NCI-H1930 (cell line): Measurements from ENCODE around the gene PTGFR.

Source experiments
- DNase-seq, 2 experiments: peaks; one replicate each; lab custom pipeline; 2025; lab: John Stamatoyannopoulos, UW

The PTGFR gene, protein sequence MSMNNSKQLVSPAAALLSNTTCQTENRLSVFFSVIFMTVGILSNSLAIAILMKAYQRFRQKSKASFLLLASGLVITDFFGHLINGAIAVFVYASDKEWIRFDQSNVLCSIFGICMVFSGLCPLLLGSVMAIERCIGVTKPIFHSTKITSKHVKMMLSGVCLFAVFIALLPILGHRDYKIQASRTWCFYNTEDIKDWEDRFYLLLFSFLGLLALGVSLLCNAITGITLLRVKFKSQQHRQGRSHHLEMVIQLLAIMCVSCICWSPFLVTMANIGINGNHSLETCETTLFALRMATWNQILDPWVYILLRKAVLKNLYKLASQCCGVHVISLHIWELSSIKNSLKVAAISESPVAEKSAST

DNA sequence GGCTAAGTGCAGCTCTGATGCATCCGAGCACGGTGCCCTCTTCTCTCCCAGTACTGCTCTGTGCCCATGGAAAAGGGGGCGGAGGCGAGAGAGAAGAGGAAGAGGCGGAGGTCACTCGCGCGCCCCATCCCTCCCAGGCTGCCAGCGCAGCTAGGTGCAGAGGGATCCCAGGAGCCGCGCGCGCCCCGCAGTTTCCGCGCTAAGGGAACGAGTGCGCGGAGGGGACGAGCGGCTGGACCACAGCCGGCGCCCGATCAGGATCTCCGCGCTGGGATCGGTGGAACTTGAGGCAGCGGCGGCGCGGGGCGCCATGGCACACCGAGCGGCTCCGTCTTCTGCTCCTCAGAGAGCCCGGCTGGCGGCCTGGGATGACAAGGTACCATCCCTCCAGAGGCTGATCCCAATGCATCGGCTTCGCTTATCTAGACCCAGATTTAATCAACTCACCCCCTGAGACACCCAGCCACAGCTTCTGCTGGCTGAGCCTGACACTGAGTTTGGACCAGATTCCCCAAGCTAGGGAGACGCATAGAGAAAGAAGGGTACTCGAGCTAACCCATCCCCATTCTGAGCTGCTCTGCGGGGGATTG is at the start of gene PTGFR:
Gene PTGFR (plus strand): TSS at position 114 of the 590 bp plus-strand sequence. CDS start 1,770 bp downstream, outside the sequence.
- DNase-seq: no peak

GRCh38 chr1:78441921-78442320 is 48.9 kb upstream of the PTGFR start:
- DNase-seq: no peak

- no peak for DNase-seq
These were observed 43.7 kb upstream of the PTGFR start for GRCh38 chr1:78447086-78447485.

GRCh38 chr1:78464449-78464891 is 26.3 kb upstream of the PTGFR start:
- DNase-seq: no peak

DNA sequence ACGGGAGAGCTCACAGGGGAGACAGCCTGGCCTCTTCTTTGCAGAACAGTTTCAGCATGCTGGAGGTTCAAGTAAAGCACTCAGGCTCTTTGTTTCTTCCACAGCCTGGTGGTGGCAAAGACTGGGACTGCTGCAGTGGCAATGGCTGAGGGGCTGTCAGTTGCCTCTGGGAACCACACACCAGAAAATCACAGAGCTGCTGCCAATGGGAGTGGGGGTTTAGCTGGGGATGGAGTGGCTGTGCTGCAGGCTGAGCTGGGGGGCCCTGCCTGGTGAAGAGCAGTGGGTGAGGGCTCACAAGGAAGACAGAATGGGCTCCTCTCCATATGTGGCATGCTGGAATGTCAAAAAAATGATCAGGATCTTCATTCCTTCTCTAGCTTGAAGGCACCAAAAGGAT is 25.6 kb upstream of the PTGFR start:
- no peak for DNase-seq

DNA sequence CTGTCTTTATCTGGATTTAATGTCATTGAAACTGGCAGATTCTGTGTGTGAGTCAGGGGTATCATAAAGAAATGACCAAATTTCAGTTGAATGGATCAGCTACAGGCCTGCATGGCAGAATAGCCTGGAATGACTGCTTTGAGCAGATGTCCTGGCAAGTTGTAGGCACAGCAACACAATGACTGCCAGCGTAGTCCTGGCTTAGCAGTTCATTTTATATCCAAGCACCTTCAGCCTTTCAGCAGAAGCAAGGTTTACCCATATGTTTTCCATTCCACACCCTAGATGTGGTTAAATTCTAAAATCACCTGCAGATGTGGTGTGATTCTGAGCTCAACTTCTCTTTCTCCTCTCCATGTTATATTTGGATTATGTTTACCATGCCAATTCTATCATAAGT is 22.3 kb upstream of the PTGFR start:
- DNase-seq: no peak

GRCh38 chr1:78469576-78469975 is 21.2 kb upstream of the PTGFR start:
- DNase-seq: no peak

GRCh38 chr1:78471890-78472620 is 18.7 kb upstream of the PTGFR start:
- DNase-seq: no peak

GRCh38 chr1:78472851-78473496 is 17.8 kb upstream of the PTGFR start:
- DNase-seq: no peak

- DNase-seq: no peak
These were observed 16.7 kb upstream of the PTGFR start for GRCh38 chr1:78474092-78474491.

GRCh38 chr1:78475888-78476610 is 14.7 kb upstream of the PTGFR start:
- no peak for DNase-seq

- DNase-seq: no peak
These were observed 6.9 kb upstream of the PTGFR start for GRCh38 chr1:78483903-78484302.

DNA sequence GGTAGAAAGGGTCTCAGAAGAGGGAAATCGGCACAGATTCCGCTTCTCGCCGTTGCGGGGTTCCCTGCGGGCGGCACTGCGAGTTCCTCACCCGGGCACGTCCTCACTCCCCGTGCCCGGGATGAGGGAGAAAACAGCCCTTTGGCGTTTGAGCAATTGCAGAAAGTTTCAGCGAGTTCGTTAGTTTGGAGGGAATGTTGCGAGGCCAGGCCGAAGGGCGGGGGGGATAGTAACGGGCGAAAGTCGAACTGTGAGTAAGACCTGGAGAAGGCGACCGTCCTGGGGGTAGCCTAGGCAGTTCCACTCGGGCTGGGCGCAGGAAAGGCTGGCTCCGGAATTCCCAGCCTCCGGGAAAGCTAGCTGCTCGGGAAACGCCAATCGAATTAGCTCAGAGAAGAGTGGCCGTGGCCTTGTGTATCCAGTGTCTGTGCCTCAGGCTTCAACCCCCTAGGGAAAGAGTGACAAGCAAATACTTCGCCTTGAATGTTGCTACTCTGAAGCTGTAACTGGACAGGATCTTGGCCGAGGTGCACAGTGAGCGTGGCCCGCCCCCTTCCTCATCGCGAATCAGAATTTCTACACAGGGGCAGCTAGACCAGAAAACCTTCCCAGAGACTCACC is 787 bp downstream of the PTGFR start:
- no peak for DNase-seq

DNA sequence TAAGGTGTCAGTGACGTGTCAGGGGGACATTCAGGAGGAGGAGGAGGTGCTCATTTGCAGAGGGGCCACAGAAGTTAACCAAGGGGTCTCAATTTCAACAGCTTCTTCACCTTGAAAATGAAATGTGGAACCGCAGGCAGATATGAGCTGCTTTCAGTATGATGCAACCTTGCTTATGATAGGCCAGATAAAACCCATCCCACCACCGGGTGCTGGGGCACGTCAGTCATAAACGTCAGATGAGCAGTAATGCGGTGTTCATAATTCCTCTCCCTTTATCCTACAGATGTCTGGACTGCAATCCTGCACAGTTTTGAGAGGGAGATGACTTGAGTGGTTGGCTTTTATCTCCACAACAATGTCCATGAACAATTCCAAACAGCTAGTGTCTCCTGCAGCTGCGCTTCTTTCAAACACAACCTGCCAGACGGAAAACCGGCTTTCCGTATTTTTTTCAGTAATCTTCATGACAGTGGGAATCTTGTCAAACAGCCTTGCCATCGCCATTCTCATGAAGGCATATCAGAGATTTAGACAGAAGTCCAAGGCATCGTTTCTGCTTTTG is 1.7 kb downstream of the PTGFR start:
- DNase-seq: no peak

DNA sequence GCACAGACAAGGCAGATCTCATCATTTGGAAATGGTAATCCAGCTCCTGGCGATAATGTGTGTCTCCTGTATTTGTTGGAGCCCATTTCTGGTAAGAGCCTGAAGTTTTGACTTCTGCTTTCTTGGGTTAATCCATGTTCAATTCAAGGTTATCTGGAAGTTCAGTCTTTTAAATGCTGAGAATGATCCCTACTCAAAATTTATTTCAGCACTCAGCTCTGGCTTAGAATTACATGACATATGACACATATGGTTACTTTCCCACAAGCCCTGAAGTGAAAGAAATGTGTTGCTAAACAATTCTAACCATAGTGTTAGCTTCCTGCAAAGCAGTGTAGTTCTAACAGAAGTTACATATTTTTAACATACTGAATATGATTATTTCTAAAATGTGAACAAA is 2.7 kb downstream of the PTGFR start:
- DNase-seq: no peak

- no peak for DNase-seq
These were observed 6.4 kb downstream of the PTGFR start for GRCh38 chr1:78497201-78497600.

- DNase-seq: no peak
These were observed 9.8 kb downstream of the PTGFR start for GRCh38 chr1:78500529-78500928.

GRCh38 chr1:78501203-78501602 is 10.4 kb downstream of the PTGFR start:
- DNase-seq: no peak

- DNase-seq: no peak
These were observed 20.6 kb downstream of the PTGFR start for GRCh38 chr1:78511334-78511733.

DNA sequence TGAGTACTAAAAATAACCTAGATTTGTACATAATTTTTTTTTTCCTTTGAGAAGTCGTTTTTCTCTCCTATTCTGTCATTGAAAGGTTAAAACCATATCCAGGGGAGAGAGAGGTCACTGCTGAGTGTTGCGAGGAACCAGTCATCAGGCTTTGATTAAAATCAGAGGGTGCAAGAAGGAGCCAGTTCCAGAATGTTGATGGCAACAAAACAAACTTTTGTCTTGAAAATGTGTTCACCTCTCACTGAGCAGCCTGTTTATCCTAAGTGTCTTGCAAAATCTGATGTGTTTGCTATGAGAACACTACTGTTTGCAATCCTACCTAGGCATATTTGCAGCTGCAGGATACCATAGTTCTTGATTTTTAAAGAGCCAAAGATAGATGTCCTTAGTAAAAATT is 25.9 kb downstream of the PTGFR start:
- no peak for DNase-seq

- no peak for DNase-seq
These were observed 28.7 kb downstream of the PTGFR start for GRCh38 chr1:78519446-78519845.
